Testis (tissue), 3 donors: Measurements from ENCODE around the gene TRIM41. TPM values are rescaled to one million over a fixed set of nuclear protein-coding genes. Genes with fewer than 3 reads are reported as not detected.
"Not testable (repeated sequence)": the region's sequence is repeated elsewhere in the genome, so short reads cannot be mapped to it uniquely, and the experiment has no call there.

Experiments
- DNase-seq: peaks from one replicate; pipeline ENCODE4 v3.0.0-alpha.2; 2019
- H3K27ac ChIP-seq, 2 donors: fragments of 200-600 bp; sonication (generic); one replicate each; pipeline ENCODE4 v1.5.1; 2019
- H3K27me3 ChIP-seq: fragments of 200-600 bp; sonication (generic); one replicate; pipeline ENCODE4 v1.5.1; 2019
- H3K36me3 ChIP-seq: fragments of 200-600 bp; sonication (generic); one replicate; pipeline ENCODE4 v1.5.1; 2017; ENCODE audit warnings: low read depth; ENCODE audit errors: missing control alignments
- H3K4me1 ChIP-seq: fragments of 200-600 bp; sonication (generic); one replicate; pipeline ENCODE4 v1.5.1; 2019
- H3K4me3 ChIP-seq, 2 donors: fragments of 200-600 bp; sonication (generic); one replicate each; pipeline ENCODE4 v1.5.1; 2017 to 2019
- H3K9me3 ChIP-seq: fragments of 200-600 bp; sonication (generic); one replicate; pipeline ENCODE4 v1.5.1; 2017
- CTCF ChIP-seq, 3 experiments: fragments of 450-650 bp in 2 of 3; fragments of 200-600 bp in 1 of 3; sonication (generic) in 1 of 3; IDR thresholded peaks; one replicate each; pipeline ENCODE4 v1.5.1; 2016 to 2019; ENCODE audit warnings: antibody characterized with exemption in 3 of 3, mild to moderate bottlenecking in 2 of 3, moderate library complexity in 1 of 3
- POLR2A ChIP-seq: fragments of 450-650 bp; IDR thresholded peaks from one replicate; pipeline ENCODE4 v1.6.1; 2017; ENCODE audit warnings: antibody characterized with exemption, mild to moderate bottlenecking, moderate library complexity
- WGBS, 2 donors: methylation state at CpG; one replicate each; pipeline ENCODE4 v1.1.5; 2018; 5-methylcytosine and 5-hydroxymethylcytosine counted together
- intact Hi-C: fragments of 100-400 bp; cut with DNase I; formaldehyde crosslinking; loops from one replicate; pipeline ENCODE4 v1.15.1; 2023; ENCODE audit warnings: low total_unique reads
- polyA plus RNA-seq: library from polyadenylated mRNA; stranded (reverse); fragments of 350-450 nt; fragmentation: Illumina TruSeq; extraction: RNeasy Lipid Tissue Mini Kit (QIAGEN cat#74804); gene quantifications from one replicate; pipeline ENCODE4 v1.2.3, GENCODE V29; 2014; ENCODE audit warnings: low read depth, low replicate concordance; ENCODE audit not compliant: insufficient read depth
- total RNA-seq, 2 donors: library from RNA; depleted of rRNA; stranded (reverse); fragments of >200 nt; gene quantifications; one replicate each; pipeline ENCODE4 v1.2.3, GENCODE V29; 2016

Gene TRIM41
- total and polyA plus RNA-seq, 3 donors from 2014 or later: 39.6 to 61.5 (median 53.1) TPM

- WGBS, 2 donors: 6% methylated on average over 37 of the region's 37 CpGs
- Histone ChIP-seq H3K36me3 (no peaks in the 10 kb centered on the region), H3K27ac (peak overlapping the region in 1 of 2 donors; percentile 85), H3K4me3 (peak overlapping the region; percentile 60 to 74), H3K9me3 (no peaks in the 10 kb centered on the region), H3K4me1 (peaks cover 2% of the 10 kb centered on the region), H3K27me3 (no peaks in the 10 kb centered on the region)
- no peak for TF ChIP-seq CTCF (IDR thresholded peaks at IDR 0.05)
- no peak for TF ChIP-seq POLR2A
- intact Hi-C loops: no loop called here
- no peak for DNase-seq
These were observed 17.1 kb upstream of the TRIM41 start for GRCh38 chr5:181205761-181206649.

DNA sequence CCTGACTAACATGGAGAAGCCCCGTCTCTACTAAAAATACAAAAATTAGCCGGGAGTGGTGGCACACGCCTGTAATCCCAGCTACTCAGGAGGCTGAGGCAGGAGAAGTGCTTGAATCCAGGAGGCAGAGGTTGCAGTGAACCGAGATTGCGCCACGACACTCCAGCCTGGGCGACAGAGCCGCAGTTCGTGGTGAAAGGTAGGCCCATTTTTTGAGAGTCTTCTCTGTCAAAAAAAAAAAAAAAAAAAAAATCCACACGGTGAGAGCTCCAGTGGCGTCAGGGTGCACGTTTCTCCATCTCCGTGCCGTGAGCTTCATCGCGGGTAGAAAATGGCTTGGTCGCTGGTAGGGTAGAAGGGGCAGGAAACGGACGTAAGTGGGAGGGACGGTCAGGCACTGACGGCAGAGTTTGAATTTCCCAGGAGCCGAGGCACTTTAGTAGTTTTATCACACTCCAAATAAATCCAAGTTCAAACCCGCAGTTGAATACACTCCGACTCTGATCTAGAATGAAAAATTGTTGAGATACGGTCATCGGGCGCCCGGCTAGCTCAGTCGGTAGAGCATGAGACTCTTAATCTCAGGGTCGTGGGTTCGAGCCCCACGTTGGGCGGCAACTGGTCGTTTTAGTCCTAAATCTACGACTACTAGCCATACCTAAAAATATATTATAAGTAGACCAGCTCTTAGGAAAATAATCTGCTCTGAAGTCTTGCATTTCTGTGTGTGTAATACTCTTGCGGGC, 15.7 kb upstream of the TRIM41 start:
- peaks cover 2% of the 10 kb centered on the region for H3K4me1 ChIP-seq
- 1% methylated on average over 36 of the region's 36 CpGs for WGBS, 2 donors
- intact Hi-C loops: no loop called here
- peak overlapping the region; percentile 60 to 74 for H3K4me3 ChIP-seq
- H3K27ac ChIP-seq: peak overlapping the region; percentile 79 to 85
- H3K36me3 ChIP-seq: no peaks in the 10 kb centered on the region
- TF ChIP-seq CTCF (IDR thresholded peaks at IDR 0.05): no peak
- no peak for TF ChIP-seq POLR2A
- no peaks in the 10 kb centered on the region for H3K27me3 ChIP-seq
- peak; percentile 79 for DNase-seq
- H3K9me3 ChIP-seq: no peaks in the 10 kb centered on the region

- intact Hi-C loops: no loop called here
- TF ChIP-seq CTCF (IDR thresholded peaks at IDR 0.05) (no peak), POLR2A (no peak)
- no peak for DNase-seq
- 31 to 36% methylated on average over 3 of the region's 3 CpGs for WGBS, 2 donors
- Histone ChIP-seq H3K27ac (no peak overlapping the region), H3K9me3 (no peaks in the 10 kb centered on the region), H3K27me3 (no peaks in the 10 kb centered on the region), H3K36me3 (no peaks in the 10 kb centered on the region), H3K4me1 (peaks cover 2% of the 10 kb centered on the region), H3K4me3 (no peak overlapping the region)
These were observed 15.2 kb upstream of the TRIM41 start for GRCh38 chr5:181207960-181208253.

DNA sequence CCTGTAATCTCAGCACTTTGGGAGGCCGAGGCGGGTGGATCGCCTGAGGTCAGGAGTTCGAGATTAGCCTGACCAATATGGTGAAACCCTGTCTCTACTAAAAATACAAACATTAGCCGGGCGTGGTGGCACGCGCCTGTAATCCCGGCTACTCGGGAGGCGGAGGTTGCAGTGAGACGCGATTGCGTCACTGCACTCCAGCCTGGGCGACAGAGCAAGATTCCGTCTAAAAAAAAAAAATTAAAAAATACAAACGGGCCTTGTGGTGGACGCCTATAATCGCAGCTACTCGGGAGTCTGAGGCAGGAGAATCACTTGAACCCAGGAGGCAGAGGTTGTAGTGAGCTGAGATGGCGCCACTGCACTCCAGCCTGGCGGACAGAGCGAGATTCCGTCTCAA, 14.1 kb upstream of the TRIM41 start:
- intact Hi-C loops, H3K36me3 ChIP-seq, H3K27ac ChIP-seq, H3K4me1 ChIP-seq, H3K9me3 ChIP-seq, H3K27me3 ChIP-seq, DNase-seq: not testable (repeated sequence)
- 67 to 74% methylated on average over 24 of the region's 24 CpGs for WGBS, 2 donors
- peak overlapping the region; percentile 9 to 29 for H3K4me3 ChIP-seq

- DNase-seq, H3K4me3 ChIP-seq, intact Hi-C loops, H3K27me3 ChIP-seq, H3K36me3 ChIP-seq, H3K27ac ChIP-seq, H3K4me1 ChIP-seq, H3K9me3 ChIP-seq: not testable (repeated sequence)
- 61 to 65% methylated on average over 11 of the region's 11 CpGs for WGBS, 2 donors
These were observed 12.9 kb upstream of the TRIM41 start for GRCh38 chr5:181210148-181210547.

DNA sequence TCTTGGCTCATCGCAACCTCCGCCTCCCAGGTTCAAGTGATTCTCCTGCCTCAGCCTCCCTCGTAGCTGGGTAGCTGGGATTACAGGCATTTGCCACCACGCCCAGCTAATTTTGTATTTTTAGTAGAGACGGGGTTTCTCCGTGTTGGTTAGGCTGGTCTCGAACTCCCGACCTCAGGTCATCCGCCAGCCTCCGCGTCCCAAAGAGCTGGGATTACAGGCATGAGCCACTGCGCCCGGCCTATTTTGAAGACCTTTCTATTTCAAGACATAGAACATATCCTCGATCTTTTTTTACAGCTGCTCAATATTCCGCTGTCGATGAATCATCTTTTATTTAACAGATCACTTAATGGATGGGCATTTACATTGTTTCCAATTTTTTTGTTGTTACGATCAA, 12.4 kb upstream of the TRIM41 start:
- H3K36me3 ChIP-seq, DNase-seq, H3K4me3 ChIP-seq, H3K27me3 ChIP-seq, H3K9me3 ChIP-seq, intact Hi-C loops, H3K27ac ChIP-seq, H3K4me1 ChIP-seq: not testable (repeated sequence)
- 56 to 60% methylated on average over 17 of the region's 17 CpGs for WGBS, 2 donors
